Smooth muscle cell (in vitro differentiated cells): ENCODE measurements around the gene NATD1. TPM values are rescaled to one million over a fixed set of nuclear protein-coding genes. Genes with fewer than 3 reads are reported as not detected.

ENCODE experiments used
- DNase-seq: peaks from one replicate; lab custom pipeline; 2025; ENCODE audit not compliant: unreplicated experiment; lab: John Stamatoyannopoulos, UW
- H2AFZ ChIP-seq: fragments of 200-600 bp; sonication (generic); 2 replicates; pipeline ENCODE4 v1.6.0; 2016; ENCODE audit warnings: antibody characterized with exemption, low read depth, mild to moderate bottlenecking
- H3F3A ChIP-seq: fragments of 200-600 bp; sonication (generic); 2 replicates; pipeline ENCODE4 v1.6.0; 2017; ENCODE audit warnings: antibody characterized with exemption, low read depth
- H3K27ac ChIP-seq: fragments of 200-600 bp; sonication (generic); 2 replicates; pipeline ENCODE4 v1.5.1; 2016; ENCODE audit warnings: low read depth, mild to moderate bottlenecking
- H3K27me3 ChIP-seq: fragments of 200-600 bp; sonication (generic); 2 replicates; pipeline ENCODE4 v1.6.1; 2016; ENCODE audit warnings: low read depth, mild to moderate bottlenecking
- H3K36me3 ChIP-seq: fragments of 200-600 bp; sonication (generic); 2 replicates; pipeline ENCODE4 v1.5.1; 2016; ENCODE audit warnings: low read depth
- H3K4me1 ChIP-seq: fragments of 200-600 bp; sonication (generic); 2 replicates; pipeline ENCODE4 v1.5.1; 2016; ENCODE audit warnings: low read depth
- H3K4me2 ChIP-seq: fragments of 200-600 bp; sonication (generic); 2 replicates; pipeline ENCODE4 v1.6.0; 2016; ENCODE audit warnings: mild to moderate bottlenecking
- H3K4me3 ChIP-seq: fragments of 200-600 bp; sonication (generic); 2 replicates; pipeline ENCODE4 v1.5.1; 2016; ENCODE audit warnings: mild to moderate bottlenecking
- H3K79me2 ChIP-seq: fragments of 200-600 bp; sonication (generic); 2 replicates; pipeline ENCODE4 v1.6.0; 2016; ENCODE audit warnings: low read depth, mild to moderate bottlenecking
- H3K9ac ChIP-seq: fragments of 200-600 bp; sonication (generic); 2 replicates; pipeline ENCODE4 v1.6.0; 2016; ENCODE audit warnings: low read depth
- H3K9me3 ChIP-seq: fragments of 200-600 bp; sonication (generic); replicated peaks from 2 replicates; pipeline ENCODE4 v1.5.1; 2016; ENCODE audit warnings: low read depth
- H4K20me1 ChIP-seq: fragments of 200-600 bp; sonication (generic); 2 replicates; pipeline ENCODE4 v1.6.0; 2016; ENCODE audit warnings: low read depth
- CTCF ChIP-seq: fragments of 200-600 bp; sonication (generic); IDR thresholded peaks from 2 replicates; pipeline ENCODE4 v1.5.1; 2017; ENCODE audit warnings: borderline replicate concordance, mild to moderate bottlenecking, antibody characterized with exemption; ENCODE audit not compliant: insufficient read depth, poor library complexity, severe bottlenecking
- WGBS: methylation state at CpG from one replicate; pipeline ENCODE4 v1.1.7; 2016; ENCODE audit warnings: low lambda C conversion rate; 5-methylcytosine and 5-hydroxymethylcytosine counted together
- polyA plus RNA-seq: library from polyadenylated mRNA; unstranded; fragments of >200 nt; fragmentation: Nextera tagmentation; extraction: Ambion mirVana; gene quantifications from 2 replicates; pipeline ENCODE4 v1.2.1, GENCODE V29; 2016
- total RNA-seq: library from RNA; depleted of rRNA; stranded (reverse); fragments of >200 nt; gene quantifications from 2 replicates; pipeline ENCODE4 v1.2.3, GENCODE V29; 2014

The NATD1 gene
- total and polyA plus RNA-seq, 2 experiments from 2014 or later, result 2.2 to 2.7 TPM

DNA sequence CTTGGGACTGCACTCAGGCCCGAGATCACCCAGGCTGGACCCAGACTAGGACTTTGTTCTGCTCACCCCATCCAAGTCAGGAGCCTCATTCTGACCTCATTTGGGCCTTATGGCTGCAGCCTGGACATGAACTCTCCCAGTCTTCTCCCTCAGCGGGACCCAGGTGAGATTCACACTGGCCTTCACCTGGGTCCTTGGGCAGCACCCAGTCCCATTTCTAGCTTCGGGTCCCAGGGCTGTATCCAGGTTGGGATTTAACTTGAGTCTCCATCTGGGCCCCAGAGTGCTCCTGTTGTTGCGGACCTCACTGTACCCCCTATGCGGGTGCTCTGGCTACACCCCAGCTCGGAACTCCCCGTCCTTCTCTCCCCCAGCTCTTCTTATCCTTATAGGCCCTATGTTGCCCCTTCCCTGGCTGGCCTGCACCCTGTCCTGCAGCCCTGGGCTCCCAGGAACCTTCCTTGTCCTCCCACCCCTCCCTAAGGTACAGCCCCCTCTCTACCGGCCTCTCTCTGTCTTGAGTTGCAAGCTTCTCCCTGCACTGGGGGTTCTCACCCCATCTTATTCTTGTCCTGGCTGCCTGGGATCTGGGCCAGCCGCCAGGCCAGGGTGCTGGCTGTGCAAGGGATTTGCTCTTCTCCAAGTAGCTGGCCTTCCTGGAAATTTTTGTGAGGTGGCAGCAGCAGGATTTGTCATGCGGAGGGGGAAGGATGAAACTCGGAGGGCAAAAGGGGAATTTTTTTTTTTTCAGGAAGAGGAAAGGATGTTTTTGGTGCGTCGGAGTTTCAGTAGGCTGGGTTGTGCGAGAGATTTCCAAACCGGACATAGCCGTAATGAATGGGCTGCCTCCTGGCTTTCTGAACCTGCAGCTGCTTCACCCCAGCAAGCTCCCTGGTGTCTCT is 32.2 kb upstream of the NATD1 start:
- Histone ChIP-seq H3K36me3 (no peaks in the 10 kb centered on the region), H3K9me3 (no peaks in the 10 kb centered on the region), H2AFZ (no peak overlapping the region), H4K20me1 (peaks cover 54% of the 10 kb centered on the region), H3K27ac (peak overlapping the region; percentile 95), H3K9ac (peak overlapping the region; percentile 83), H3F3A (no peaks in the 10 kb centered on the region), H3K4me3 (peak overlapping the region; percentile 90), H3K4me2 (peak overlapping the region; percentile 97), H3K79me2 (peaks cover 45% of the 10 kb centered on the region), H3K4me1 (peaks cover 23% of the 10 kb centered on the region), H3K27me3 (no peaks in the 10 kb centered on the region)
- WGBS, result 15% methylated on average over 16 of the region's 16 CpGs
- no peak for TF ChIP-seq CTCF
- no peak for DNase-seq

DNA sequence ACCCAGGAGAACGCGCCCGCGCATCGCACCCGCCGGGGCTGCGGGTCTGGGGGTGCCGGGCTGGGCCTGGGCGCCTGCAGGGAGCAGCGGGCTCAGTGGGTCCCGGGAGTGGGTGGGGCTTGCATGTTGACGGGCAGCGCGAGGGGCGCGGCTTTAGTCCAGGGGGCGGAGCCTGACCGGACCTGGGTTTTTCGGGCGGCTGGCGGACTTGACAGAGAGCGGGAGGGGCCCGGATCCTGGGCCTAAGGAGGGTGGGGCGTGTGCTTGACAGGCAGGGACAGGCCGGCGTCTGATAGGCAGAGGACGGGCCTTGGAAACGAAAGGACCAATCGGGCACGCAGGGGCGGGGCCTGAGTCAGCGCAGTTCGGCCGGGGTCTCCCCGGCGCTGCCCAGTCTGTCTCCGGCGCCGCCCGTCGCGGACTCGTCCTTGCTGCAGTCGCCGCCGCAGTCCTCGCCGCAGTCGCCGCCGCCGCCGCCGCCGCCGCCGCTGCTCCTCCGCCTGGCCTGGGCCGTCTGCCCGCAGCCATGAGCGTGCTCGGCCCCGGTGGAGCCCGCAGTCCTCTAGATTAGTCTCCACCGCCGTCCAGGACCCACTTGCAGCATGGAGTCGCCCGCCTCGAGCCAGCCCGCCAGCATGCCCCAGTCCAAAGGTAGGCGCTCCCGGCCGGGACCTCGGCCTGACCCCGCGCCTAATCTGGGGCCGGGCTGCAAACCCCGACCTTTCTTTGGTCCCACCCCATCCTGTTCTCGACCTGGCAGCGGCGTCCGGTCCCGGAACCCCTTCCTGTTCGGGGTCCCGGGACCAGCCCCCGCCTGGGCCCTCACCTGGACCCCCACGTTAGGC is 31.3 kb upstream of the NATD1 start, which contains the start of gene MAP2K3:
Gene MAP2K3, plus strand, starts transcription at position 393 of the 845 bp plus-strand sequence. Its CDS starts 210 bp downstream, at position 603.
- Histone ChIP-seq H3K4me1 (peaks cover 23% of the 10 kb centered on the region), H3K9me3 (no peaks in the 10 kb centered on the region), H3K36me3 (no peaks in the 10 kb centered on the region), H3K79me2 (peaks cover 38% of the 10 kb centered on the region), H3K4me3 (peak within 1 kb of the TSS; percentile 90), H4K20me1 (peaks cover 45% of the 10 kb centered on the region), H3F3A (no peaks in the 10 kb centered on the region), H3K27me3 (no peaks in the 10 kb centered on the region), H3K27ac (peak within 1 kb of the TSS; percentile 95), H3K4me2 (peak within 1 kb of the TSS; percentile 97), H3K9ac (peak within 1 kb of the TSS; percentile 83), H2AFZ (peak within 1 kb of the TSS; percentile 76)
- no peak for TF ChIP-seq CTCF
- WGBS, result 2% methylated on average over 66 of the region's 88 CpGs
- DNase-seq, result peak; percentile 93

DNA sequence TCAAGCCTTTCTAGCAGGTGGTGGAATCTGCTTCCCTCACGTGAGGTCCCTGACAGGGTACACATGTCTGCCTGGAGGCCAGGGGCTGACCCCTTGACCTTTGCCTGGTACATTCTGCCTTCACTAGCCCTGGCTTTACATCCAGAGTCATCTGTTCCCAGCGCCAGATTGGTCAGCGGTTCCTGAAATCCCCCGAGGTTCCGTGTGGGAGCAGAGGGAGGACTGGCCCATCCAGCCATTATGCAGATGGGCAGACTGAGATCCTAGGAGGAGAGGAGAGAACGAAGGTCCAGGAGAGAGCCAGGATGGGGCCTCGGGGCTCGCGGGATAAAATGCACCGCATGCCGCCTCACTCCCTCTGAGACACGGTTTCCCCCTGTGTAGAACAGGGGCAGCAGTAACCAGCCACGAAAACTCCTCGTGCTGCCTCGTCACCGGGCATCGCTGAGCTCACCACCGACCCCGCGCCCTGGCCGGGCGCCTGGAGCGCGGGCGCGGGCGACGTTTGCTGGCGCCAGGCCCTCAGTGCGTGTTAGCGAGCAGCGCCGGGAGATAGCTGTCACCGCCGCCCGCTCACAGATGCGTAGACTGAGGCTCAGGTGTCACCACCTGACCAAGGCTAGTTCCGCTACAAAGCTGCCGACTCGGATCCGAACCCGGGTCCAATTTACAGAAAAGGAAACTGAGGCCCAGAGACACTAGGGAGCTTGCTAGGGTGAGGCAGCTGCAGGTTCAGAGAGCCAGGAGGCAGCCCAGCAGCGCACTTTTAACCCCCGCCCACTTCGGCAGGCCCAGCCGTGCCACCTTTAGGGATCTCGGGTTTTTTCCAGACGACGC is 30.5 kb upstream of the NATD1 start:
- H3K9ac ChIP-seq, result peak overlapping the region; percentile 25
- DNase-seq, result no peak
- H3K4me3 ChIP-seq, result peak overlapping the region; percentile 90
- peaks cover 23% of the 10 kb centered on the region for H3K4me1 ChIP-seq
- H3F3A ChIP-seq, result no peaks in the 10 kb centered on the region
- H3K36me3 ChIP-seq, result no peaks in the 10 kb centered on the region
- peak overlapping the region; percentile 76 for H2AFZ ChIP-seq
- peaks cover 29% of the 10 kb centered on the region for H3K79me2 ChIP-seq
- peaks cover 37% of the 10 kb centered on the region for H4K20me1 ChIP-seq
- H3K4me2 ChIP-seq, result peak overlapping the region; percentile 87
- H3K27me3 ChIP-seq, result no peaks in the 10 kb centered on the region
- H3K9me3 ChIP-seq, result no peaks in the 10 kb centered on the region
- H3K27ac ChIP-seq, result peak overlapping the region; percentile 27
- WGBS, result 19% methylated on average over 46 of the region's 49 CpGs
- no peak for TF ChIP-seq CTCF
